ENCODE results near the gene PRKCB.

Gene PRKCB

GRCh38 chr16:24052329-24053098 is 216.7 kb downstream of the PRKCB start:
- TF ChIP-seq POLR2A (IDR thresholded peaks at IDR 0.05; ENCODE audit: low read length) (no peak), GATA1 (IDR thresholded peaks at IDR 0.05; ENCODE audit: low read depth, low read length) (no peak)
- no peak for DNase-seq

GRCh38 chr16:24053099-24053946 is 217.5 kb downstream of the PRKCB start:
- DNase-seq = no peak
- no peak for TF ChIP-seq GATA1 (IDR thresholded peaks at IDR 0.05; ENCODE audit: low read depth, low read length)
- TF ChIP-seq POLR2A (IDR thresholded peaks at IDR 0.05; ENCODE audit: low read length) = no peak

GRCh38 chr16:24054741-24055491 is 219.1 kb downstream of the PRKCB start:
- no peak for TF ChIP-seq GATA1 (IDR thresholded peaks at IDR 0.05; ENCODE audit: low read depth, low read length)
- no peak for TF ChIP-seq POLR2A (IDR thresholded peaks at IDR 0.05; ENCODE audit: low read length)
- no peak for DNase-seq

GRCh38 chr16:24062270-24062817 is 226.6 kb downstream of the PRKCB start:
- no peak for DNase-seq
- TF ChIP-seq GATA1 (IDR thresholded peaks at IDR 0.05; ENCODE audit: low read depth, low read length) (no peak), POLR2A (IDR thresholded peaks at IDR 0.05; ENCODE audit: low read length) (no peak)

- DNase-seq = no peak
- TF ChIP-seq POLR2A (IDR thresholded peaks at IDR 0.05; ENCODE audit: low read length) (no peak), GATA1 (IDR thresholded peaks at IDR 0.05; ENCODE audit: low read depth, low read length) (no peak)
Measured at GRCh38 chr16:24069036-24069590, 233.3 kb downstream of the PRKCB start.

GRCh38 chr16:24070851-24071250 is 235.1 kb downstream of the PRKCB start:
- TF ChIP-seq GATA1 (IDR thresholded peaks at IDR 0.05; ENCODE audit: low read depth, low read length) (no peak), POLR2A (IDR thresholded peaks at IDR 0.05; ENCODE audit: low read length) (no peak)
- peak; percentile 63 to 76 for DNase-seq

- DNase-seq = no peak
- TF ChIP-seq GATA1 (IDR thresholded peaks at IDR 0.05; ENCODE audit: low read depth, low read length) = no peak
- no peak for TF ChIP-seq POLR2A (IDR thresholded peaks at IDR 0.05; ENCODE audit: low read length)
Measured at GRCh38 chr16:24071666-24072360, 236.0 kb downstream of the PRKCB start.

- DNase-seq = no peak
Measured at GRCh38 chr16:24073321-24073720, 237.5 kb downstream of the PRKCB start.

GRCh38 chr16:24074574-24074973 is 238.8 kb downstream of the PRKCB start:
- no peak for DNase-seq

More at GRCh38 chr16:24073321-24073720, 237.5 kb downstream of the PRKCB start:
- TF ChIP-seq POLR2A (IDR thresholded peaks at IDR 0.05; ENCODE audit: low read length) = no peak
- no peak for TF ChIP-seq GATA1 (IDR thresholded peaks at IDR 0.05; ENCODE audit: low read depth, low read length)

GRCh38 chr16:24075302-24075701 is 239.5 kb downstream of the PRKCB start:
- DNase-seq = no peak
- no peak for TF ChIP-seq GATA1 (IDR thresholded peaks at IDR 0.05; ENCODE audit: low read depth, low read length)
- no peak for TF ChIP-seq POLR2A (IDR thresholded peaks at IDR 0.05; ENCODE audit: low read length)

More at GRCh38 chr16:24074574-24074973, 238.8 kb downstream of the PRKCB start:
- no peak for TF ChIP-seq POLR2A (IDR thresholded peaks at IDR 0.05; ENCODE audit: low read length)
- no peak for TF ChIP-seq GATA1 (IDR thresholded peaks at IDR 0.05; ENCODE audit: low read depth, low read length)

- no peak for TF ChIP-seq POLR2A (IDR thresholded peaks at IDR 0.05; ENCODE audit: low read length)
- TF ChIP-seq GATA1 (IDR thresholded peaks at IDR 0.05; ENCODE audit: low read depth, low read length) = no peak
- DNase-seq = no peak
Measured at GRCh38 chr16:24075931-24076716, 240.3 kb downstream of the PRKCB start.

- DNase-seq = no peak
- TF ChIP-seq POLR2A (IDR thresholded peaks at IDR 0.05; ENCODE audit: low read length) = no peak
Measured at GRCh38 chr16:24077292-24077691, 241.5 kb downstream of the PRKCB start.
